Measurements from ENCODE around the gene SLC5A9. TPM values are rescaled to one million over a fixed set of nuclear protein-coding genes. Genes with fewer than 3 reads are reported as not detected.
"Not testable (repeated sequence)": the region's sequence is repeated elsewhere in the genome, so short reads cannot be mapped to it uniquely, and the experiment has no call there.

The SLC5A9 gene
- total RNA-seq, 2 donors from 2014 or later, result not detected

DNA sequence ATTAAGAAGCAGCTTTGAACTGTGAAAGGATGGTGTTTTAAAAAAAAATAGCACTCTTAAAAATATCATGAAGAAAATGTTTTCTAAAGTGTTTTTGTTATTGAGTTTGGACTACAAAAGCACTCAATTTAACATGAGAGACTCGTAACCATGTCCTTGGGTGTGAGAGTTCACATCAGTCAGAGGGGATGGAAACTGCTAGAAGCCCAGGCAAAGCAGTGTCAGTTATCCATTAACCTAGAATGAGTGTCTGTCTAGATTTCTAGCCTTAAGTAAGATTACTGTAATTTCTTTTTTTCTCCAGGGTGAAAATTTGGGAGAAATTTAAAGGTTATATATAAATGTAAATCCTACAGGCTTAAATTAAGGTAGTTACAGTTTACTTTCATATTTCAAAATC is 31.7 kb downstream of the SLC5A9 start:
- H3K4me1 ChIP-seq, result no peaks in the 10 kb centered on the region
- TF ChIP-seq, protein P1, sequence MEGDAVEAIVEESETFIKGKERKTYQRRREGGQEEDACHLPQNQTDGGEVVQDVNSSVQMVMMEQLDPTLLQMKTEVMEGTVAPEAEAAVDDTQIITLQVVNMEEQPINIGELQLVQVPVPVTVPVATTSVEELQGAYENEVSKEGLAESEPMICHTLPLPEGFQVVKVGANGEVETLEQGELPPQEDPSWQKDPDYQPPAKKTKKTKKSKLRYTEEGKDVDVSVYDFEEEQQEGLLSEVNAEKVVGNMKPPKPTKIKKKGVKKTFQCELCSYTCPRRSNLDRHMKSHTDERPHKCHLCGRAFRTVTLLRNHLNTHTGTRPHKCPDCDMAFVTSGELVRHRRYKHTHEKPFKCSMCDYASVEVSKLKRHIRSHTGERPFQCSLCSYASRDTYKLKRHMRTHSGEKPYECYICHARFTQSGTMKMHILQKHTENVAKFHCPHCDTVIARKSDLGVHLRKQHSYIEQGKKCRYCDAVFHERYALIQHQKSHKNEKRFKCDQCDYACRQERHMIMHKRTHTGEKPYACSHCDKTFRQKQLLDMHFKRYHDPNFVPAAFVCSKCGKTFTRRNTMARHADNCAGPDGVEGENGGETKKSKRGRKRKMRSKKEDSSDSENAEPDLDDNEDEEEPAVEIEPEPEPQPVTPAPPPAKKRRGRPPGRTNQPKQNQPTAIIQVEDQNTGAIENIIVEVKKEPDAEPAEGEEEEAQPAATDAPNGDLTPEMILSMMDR (IDR thresholded peaks at IDR 0.05), result no peak
- no peaks in the 10 kb centered on the region for H3K9me3 ChIP-seq
- H3K36me3 ChIP-seq, result no peaks in the 10 kb centered on the region
- no peak overlapping the region for H3K4me3 ChIP-seq
- no peak overlapping the region for H3K27ac ChIP-seq
- DNase-seq (ENCODE audit: low spot score), result no peak
- no peaks in the 10 kb centered on the region for H3K27me3 ChIP-seq

DNA sequence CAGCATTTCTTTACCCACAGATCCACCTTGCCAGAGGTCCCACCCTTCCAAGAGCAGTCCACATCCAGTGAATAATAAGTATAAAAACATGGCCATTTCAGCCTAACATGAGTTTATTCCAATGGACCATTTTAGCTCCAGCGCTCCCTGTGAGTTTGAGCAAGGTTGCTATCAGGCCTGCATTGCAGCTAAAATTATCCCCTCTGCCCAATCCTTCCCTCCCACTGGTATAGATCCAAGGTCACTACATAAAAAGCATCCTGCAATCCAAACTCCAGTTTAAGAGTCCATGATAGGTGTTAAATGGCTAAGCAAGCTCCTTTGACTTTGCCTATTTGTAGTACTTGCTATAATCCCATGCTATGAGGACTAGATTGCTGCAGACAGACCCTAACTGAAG is 35.6 kb downstream of the SLC5A9 start:
- Histone ChIP-seq H3K9me3 (no peaks in the 10 kb centered on the region), H3K27ac (no peak overlapping the region), H3K27me3 (no peaks in the 10 kb centered on the region), H3K36me3 (no peaks in the 10 kb centered on the region), H3K4me3 (no peak overlapping the region), H3K4me1 (no peaks in the 10 kb centered on the region)
- DNase-seq (ENCODE audit: low spot score), result no peak
- TF ChIP-seq, protein P1 (IDR thresholded peaks at IDR 0.05), result no peak

DNA sequence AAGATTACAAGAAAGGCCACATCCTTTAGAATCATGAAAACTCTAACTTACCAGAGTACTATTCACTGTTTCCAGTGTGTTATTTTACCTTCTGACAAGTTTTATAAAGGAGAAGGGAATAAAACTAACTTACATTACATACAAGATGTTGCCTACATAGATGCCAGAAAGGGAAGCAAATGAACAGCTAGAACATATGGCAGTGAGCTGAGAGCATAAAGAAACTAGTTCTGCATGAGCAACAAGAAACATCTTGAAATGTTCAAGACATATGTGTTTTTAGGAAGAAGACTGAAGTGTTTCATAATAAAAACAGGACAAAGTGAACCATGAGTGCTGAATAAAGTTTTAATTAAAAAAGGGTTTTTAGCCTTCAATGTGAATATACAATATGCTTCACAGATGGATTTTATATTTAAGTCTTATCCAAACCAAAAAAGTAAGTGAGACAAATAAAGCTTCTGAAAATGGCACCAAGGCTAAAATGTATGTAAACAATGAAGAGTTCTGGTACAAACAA is 39.4 kb downstream of the SLC5A9 start:
- Histone ChIP-seq H3K27me3 (no peaks in the 10 kb centered on the region), H3K4me3 (no peak overlapping the region), H3K9me3 (no peaks in the 10 kb centered on the region), H3K4me1 (no peaks in the 10 kb centered on the region), H3K36me3 (no peaks in the 10 kb centered on the region), H3K27ac (no peak overlapping the region)
- no peak for DNase-seq (ENCODE audit: low spot score)
- TF ChIP-seq, protein P1 (IDR thresholded peaks at IDR 0.05), result no peak

DNA sequence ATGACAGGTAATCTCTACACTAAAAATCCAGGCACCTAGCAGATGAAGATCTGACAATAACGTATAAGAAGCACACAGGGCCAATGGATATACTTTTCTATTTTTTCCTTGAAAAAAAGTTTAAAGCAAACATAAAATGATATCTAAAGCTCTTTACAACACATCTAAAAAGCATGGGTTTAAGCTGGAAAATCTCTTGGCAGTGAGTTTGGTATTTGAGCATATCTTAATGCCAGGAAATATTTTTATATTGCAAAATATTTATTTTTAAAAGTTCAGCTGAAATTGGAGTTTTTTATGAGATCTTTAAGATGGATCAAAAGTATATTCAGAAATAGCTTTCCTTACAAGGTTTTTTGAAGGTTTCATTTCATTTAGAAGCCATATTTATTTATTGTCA is 40.5 kb downstream of the SLC5A9 start:
- Histone ChIP-seq H3K4me3 (no peak overlapping the region), H3K27ac (no peak overlapping the region), H3K27me3 (no peaks in the 10 kb centered on the region)

DNA sequence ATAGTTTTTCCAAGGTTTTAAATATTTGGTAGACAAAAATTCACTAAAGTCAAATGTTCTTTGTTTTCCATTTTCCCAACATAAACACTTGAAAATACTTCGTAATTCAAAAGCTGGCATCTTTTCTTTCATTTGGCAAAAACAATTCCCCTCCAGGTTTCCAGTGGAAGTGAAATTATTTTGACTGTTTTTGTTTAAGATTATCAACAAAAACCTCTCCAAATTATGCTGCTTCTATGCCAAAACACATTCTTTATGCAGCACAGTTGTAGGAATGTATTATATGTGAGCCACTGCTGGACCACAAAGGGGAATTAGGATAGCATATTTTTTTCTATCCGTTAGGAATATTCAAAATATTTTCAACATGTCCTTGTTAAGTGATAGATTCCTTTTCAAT is 44.1 kb downstream of the SLC5A9 start:
- no peak overlapping the region for H3K4me3 ChIP-seq
- no peak for DNase-seq (ENCODE audit: low spot score)
- H3K9me3 ChIP-seq, result no peaks in the 10 kb centered on the region
- no peak overlapping the region for H3K27ac ChIP-seq
- no peaks in the 10 kb centered on the region for H3K36me3 ChIP-seq
- TF ChIP-seq, protein P1 (IDR thresholded peaks at IDR 0.05), result no peak
- H3K4me1 ChIP-seq, result no peaks in the 10 kb centered on the region
- no peaks in the 10 kb centered on the region for H3K27me3 ChIP-seq

More for the DNA sequence above, 40.5 kb downstream of the SLC5A9 start:
- TF ChIP-seq, protein P1 (IDR thresholded peaks at IDR 0.05), result no peak
- no peaks in the 10 kb centered on the region for H3K9me3 ChIP-seq
- no peaks in the 10 kb centered on the region for H3K4me1 ChIP-seq
- H3K36me3 ChIP-seq, result no peaks in the 10 kb centered on the region
- DNase-seq (ENCODE audit: low spot score), result no peak

DNA sequence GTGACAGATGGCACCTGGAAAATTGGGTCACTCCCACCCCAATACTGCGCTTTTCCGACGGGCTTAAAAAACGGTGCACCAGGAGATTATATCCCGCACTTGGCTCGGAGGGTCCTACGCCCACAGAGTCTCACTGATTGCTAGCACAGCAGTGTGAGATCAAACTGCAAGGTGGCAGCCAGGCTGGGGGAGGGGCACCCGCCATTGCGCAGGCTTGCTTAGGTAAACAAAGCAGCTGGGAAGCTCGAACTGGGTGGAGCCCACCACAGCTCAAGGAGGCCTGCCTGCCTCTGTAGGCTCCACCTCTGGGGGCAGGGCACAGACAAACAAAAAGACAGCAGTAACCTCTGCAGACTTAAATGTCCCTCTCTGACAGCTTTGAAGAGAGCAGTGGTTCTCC is 54.9 kb downstream of the SLC5A9 start:
- H3K4me1 ChIP-seq; H3K9me3 ChIP-seq; H3K27me3 ChIP-seq; DNase-seq (ENCODE audit: low spot score); H3K27ac ChIP-seq; H3K36me3 ChIP-seq; H3K4me3 ChIP-seq: not testable (repeated sequence)

DNA sequence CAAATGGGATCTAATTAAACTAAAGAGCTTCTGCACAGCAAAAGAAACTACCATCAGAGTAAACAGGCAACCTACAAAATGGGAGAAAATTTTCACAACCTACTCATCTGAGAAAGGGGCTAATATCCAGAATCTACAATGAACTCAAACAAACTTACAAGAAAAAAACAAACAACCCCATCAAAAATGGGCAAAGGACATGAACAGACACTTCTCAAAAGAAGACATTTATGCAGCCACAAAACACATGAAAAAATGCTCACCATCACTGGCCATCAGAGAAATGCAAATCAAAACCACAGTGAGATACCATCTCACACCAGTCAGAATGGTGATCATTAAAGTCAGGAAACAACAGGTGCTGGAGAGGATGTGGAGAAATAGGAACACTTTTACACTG is 59.8 kb downstream of the SLC5A9 start:
- H3K4me1 ChIP-seq; H3K36me3 ChIP-seq; H3K4me3 ChIP-seq; H3K27ac ChIP-seq; DNase-seq (ENCODE audit: low spot score); H3K27me3 ChIP-seq; H3K9me3 ChIP-seq: not testable (repeated sequence)

DNA sequence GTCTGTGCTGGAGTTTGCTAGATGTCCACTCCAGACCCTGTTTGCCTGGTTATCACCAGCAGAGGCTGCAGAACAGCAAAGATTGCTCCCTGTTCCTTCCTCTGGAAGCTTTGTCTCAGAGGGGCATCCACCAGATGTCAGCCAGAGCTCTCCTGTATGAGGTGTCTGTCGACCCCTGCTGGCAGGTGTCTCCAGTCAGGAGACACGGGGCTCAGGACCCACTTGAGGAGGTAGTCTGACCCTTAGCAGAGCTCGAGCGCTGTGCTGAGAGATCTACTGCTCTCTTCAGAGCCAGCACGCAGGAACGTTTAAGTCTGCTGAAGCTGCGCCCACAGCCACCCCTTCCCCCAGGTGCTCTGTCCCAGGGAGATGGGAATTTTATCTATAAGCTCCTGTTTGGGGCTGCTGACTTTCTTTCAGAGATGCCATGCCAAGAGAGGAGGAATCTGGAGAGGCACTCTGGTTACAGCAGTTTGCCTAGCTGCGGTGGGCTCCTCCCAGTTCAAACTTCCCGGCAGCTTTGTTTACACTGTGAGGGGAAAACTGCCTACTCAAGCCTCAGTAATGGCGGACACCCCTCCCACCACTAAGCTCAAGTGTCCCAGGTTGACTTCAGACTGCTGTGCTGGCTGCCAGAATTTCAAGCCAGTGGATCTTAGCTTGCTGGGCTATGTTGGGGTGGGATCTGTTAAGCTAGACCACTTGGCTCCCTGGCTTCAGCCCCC is 62.3 kb downstream of the SLC5A9 start:
- H3K27ac ChIP-seq; DNase-seq (ENCODE audit: low spot score); H3K4me3 ChIP-seq; H3K27me3 ChIP-seq; H3K36me3 ChIP-seq; H3K4me1 ChIP-seq; H3K9me3 ChIP-seq: not testable (repeated sequence)

All from right atrium auricular region (tissue), 2 donors.